Measurements from ENCODE around the gene RAB33B.

DNA sequence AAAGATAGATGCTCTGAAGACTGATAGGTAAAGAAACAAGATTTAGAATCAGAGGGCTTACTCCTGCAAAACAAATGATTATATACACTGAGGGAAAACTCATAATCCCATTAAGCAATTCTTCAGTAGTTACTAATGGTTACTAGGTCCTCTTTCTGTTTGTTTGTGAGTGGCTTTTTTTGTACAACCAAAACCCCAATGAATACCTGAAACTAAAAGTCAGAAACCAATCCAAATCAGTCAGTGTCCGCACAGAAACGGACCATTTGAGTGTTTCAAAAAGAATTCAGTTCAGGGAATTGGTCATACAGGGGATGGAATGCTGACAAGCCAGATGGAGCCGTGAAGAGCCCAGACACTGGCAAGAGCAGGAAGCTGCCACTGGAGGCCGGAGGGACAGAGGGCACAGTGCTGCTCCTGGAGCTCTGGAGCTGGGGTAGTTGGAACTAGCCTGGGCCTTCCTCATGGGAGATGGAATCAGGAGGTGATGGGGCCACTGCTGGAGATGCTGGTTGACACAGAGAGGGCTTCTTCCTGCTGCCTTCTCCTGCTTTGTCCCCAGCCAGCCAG is 70.2 kb downstream of the RAB33B start:
- TF ChIP-seq FOXM1 (IDR thresholded peaks at IDR 0.05; ENCODE audit: borderline replicate concordance) (no peak), TARDBP (IDR thresholded peaks at IDR 0.05) (no peak), HDGF (IDR thresholded peaks at IDR 0.05; ENCODE audit: borderline replicate concordance) (no peak), FOXA1 (IDR thresholded peaks at IDR 0.05) (no peak), BHLHE40 (IDR thresholded peaks at IDR 0.05; ENCODE audit: borderline replicate concordance) (no peak), L3MBTL2 (conservative IDR thresholded peaks at IDR 0.05) (no peak), SP1 (IDR thresholded peaks at IDR 0.05) (no peak), ELF4 (IDR thresholded peaks at IDR 0.05) (no peak), ARNT (IDR thresholded peaks at IDR 0.05) (no peak)

All from HEK293T (cell line).